NB4 (cell line): ENCODE data around the gene IMMP2L.

Experiments used
- CTCF ChIP-seq: IDR thresholded peaks from one replicate; pipeline ENCODE4 v1.5.1; 2012; ENCODE audit warnings: low read depth, low read length
- MAX ChIP-seq: IDR thresholded peaks from 2 replicates; pipeline ENCODE4 v1.6.1; 2011; ENCODE audit warnings: low read depth, low read length
- POLR2A ChIP-seq: IDR thresholded peaks from 2 replicates; pipeline ENCODE4 v1.6.1; 2011; ENCODE audit warnings: mild to moderate bottlenecking; ENCODE audit not compliant: insufficient read length; ENCODE audit errors: extremely low read depth

- TF ChIP-seq POLR2A (no peak), CTCF (no peak), MAX (no peak)
Measured at GRCh38 chr7:111320133-111320532, 242.2 kb downstream of the IMMP2L start.
